Stimulated activated CD4-positive, alpha-beta T cell treated with anti-CD3 and anti-CD28 coated beads, Interleukin-12 subunit alpha, Interleukin-12 subunit beta, amount 100 ng/mL, for 48 hours (primary cell): ENCODE results near the gene DIAPH2.
A peak's percentile ranks its signal among the peaks of the same experiment; 100 is the strongest.
"Not testable (repeated sequence)": the region's sequence is repeated elsewhere in the genome, so short reads cannot be mapped to it uniquely, and the experiment has no call there.

Source experiments
- DNase-seq, 3 donors: peaks; one replicate each; pipeline ENCODE4 v3.0.0-alpha.2; 2020; ENCODE audit warnings: low read depth in 2 of 3, low spot score in 1 of 3

DIAPH2 gene

GRCh38 chrX:96684339-96685209 is at the start of gene DIAPH2:
Gene DIAPH2 (plus strand): TSS chrX:96684842.
- DNase-seq, result peak; percentile 35 to 61 (median 60)

GRCh38 chrX:96650023-96650422 is 34.6 kb upstream of the DIAPH2 start:
- no peak for DNase-seq

GRCh38 chrX:96655947-96656623 is 28.6 kb upstream of the DIAPH2 start:
- DNase-seq, result no peak

- DNase-seq, result no peak
These were observed 2.1 kb upstream of the DIAPH2 start for GRCh38 chrX:96682516-96682915.

GRCh38 chrX:96683997-96684338 is 674 bp upstream of the DIAPH2 start:
- no peak for DNase-seq

- peak; percentile 18 to 26 (median 22) for DNase-seq
These were observed 813 bp downstream of the DIAPH2 start for GRCh38 chrX:96685210-96686099.

- no peak for DNase-seq
These were observed 3.1 kb downstream of the DIAPH2 start for GRCh38 chrX:96687776-96688175.

- no peak for DNase-seq
These were observed 4.1 kb downstream of the DIAPH2 start for GRCh38 chrX:96688789-96689188.

- no peak for DNase-seq
These were observed 5.3 kb downstream of the DIAPH2 start for GRCh38 chrX:96689991-96690390.

- DNase-seq, result no peak
These were observed 7.8 kb downstream of the DIAPH2 start for GRCh38 chrX:96692454-96692853.

GRCh38 chrX:96692890-96693289 is 8.2 kb downstream of the DIAPH2 start:
- no peak for DNase-seq

- DNase-seq, result no peak
These were observed 8.8 kb downstream of the DIAPH2 start for GRCh38 chrX:96693407-96693806.

GRCh38 chrX:96696462-96696861 is 11.8 kb downstream of the DIAPH2 start:
- DNase-seq, result no peak

- no peak for DNase-seq
These were observed 16.0 kb downstream of the DIAPH2 start for GRCh38 chrX:96700625-96701024.

GRCh38 chrX:96703379-96703778 is 18.7 kb downstream of the DIAPH2 start:
- no peak for DNase-seq

- no peak for DNase-seq
These were observed 19.2 kb downstream of the DIAPH2 start for GRCh38 chrX:96703816-96704215.

- DNase-seq, result no peak
These were observed 20.0 kb downstream of the DIAPH2 start for GRCh38 chrX:96704629-96705028.

- DNase-seq, result no peak
These were observed 21.3 kb downstream of the DIAPH2 start for GRCh38 chrX:96705905-96706304.

GRCh38 chrX:96707804-96708203 is 23.2 kb downstream of the DIAPH2 start:
- DNase-seq, result no peak

- no peak for DNase-seq
These were observed 25.4 kb downstream of the DIAPH2 start for GRCh38 chrX:96710031-96710430.

GRCh38 chrX:96713303-96713702 is 28.7 kb downstream of the DIAPH2 start:
- no peak for DNase-seq

- not testable (repeated sequence) for DNase-seq
These were observed 29.8 kb downstream of the DIAPH2 start for GRCh38 chrX:96714393-96714792.
